ENCODE measurements around the gene ZC3H12A.

GRCh38 chr1:37509181-37509580, 34.8 kb downstream of the ZC3H12A start:
- no peak for TF ChIP-seq CTCF (IDR thresholded peaks at IDR 0.05)
- no peak for TF ChIP-seq POLR2AphosphoS5 (IDR thresholded peaks at IDR 0.05)
- no peak for TF ChIP-seq POLR2A (IDR thresholded peaks at IDR 0.05)
